Measurements from ENCODE around the gene C4orf51.

C4orf51 gene

DNA sequence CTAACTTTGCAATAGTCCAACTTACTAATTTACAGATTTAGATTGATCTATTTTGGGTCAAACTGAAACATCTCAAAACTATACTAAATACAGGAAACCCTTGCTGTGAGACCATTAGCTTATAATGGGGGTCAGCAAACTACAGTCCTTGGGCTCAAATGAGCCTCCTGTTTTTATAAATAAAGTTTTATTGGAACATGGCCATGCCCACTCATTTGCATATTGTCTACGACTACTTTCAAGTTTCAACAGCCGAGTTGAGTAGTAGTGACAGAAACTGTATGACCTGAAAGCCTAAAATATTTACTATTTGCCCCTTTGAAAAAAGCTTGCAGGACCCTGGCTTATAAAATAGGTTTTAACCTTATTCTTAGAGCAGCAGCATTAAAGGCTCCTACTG lies 92.4 kb downstream of the C4orf51 start:
- Histone ChIP-seq H3K27me3 (ENCODE audit: insufficient read depth, poor library complexity, severe bottlenecking) (no peaks in the 10 kb centered on the region), H3K27ac (replicated peaks) (no peak overlapping the region), H3K4me3 (replicated peaks; ENCODE audit: insufficient read depth, low read length) (no peak overlapping the region)
- no peak for DNase-seq (ENCODE audit: low read depth in 1 of 2, low spot score in 1 of 2)
- TF ChIP-seq POLR2AphosphoS5 (IDR thresholded peaks at IDR 0.05; ENCODE audit: low read depth) (no peak), SPI1 (IDR thresholded peaks at IDR 0.05; ENCODE audit: borderline replicate concordance, low read depth) (no peak), GABPA (IDR thresholded peaks at IDR 0.05; ENCODE audit: low read depth) (no peak), CTCF (IDR thresholded peaks at IDR 0.05; ENCODE audit: insufficient read depth, low read length) (no peak)
- TF ChIP-seq, protein P1, sequence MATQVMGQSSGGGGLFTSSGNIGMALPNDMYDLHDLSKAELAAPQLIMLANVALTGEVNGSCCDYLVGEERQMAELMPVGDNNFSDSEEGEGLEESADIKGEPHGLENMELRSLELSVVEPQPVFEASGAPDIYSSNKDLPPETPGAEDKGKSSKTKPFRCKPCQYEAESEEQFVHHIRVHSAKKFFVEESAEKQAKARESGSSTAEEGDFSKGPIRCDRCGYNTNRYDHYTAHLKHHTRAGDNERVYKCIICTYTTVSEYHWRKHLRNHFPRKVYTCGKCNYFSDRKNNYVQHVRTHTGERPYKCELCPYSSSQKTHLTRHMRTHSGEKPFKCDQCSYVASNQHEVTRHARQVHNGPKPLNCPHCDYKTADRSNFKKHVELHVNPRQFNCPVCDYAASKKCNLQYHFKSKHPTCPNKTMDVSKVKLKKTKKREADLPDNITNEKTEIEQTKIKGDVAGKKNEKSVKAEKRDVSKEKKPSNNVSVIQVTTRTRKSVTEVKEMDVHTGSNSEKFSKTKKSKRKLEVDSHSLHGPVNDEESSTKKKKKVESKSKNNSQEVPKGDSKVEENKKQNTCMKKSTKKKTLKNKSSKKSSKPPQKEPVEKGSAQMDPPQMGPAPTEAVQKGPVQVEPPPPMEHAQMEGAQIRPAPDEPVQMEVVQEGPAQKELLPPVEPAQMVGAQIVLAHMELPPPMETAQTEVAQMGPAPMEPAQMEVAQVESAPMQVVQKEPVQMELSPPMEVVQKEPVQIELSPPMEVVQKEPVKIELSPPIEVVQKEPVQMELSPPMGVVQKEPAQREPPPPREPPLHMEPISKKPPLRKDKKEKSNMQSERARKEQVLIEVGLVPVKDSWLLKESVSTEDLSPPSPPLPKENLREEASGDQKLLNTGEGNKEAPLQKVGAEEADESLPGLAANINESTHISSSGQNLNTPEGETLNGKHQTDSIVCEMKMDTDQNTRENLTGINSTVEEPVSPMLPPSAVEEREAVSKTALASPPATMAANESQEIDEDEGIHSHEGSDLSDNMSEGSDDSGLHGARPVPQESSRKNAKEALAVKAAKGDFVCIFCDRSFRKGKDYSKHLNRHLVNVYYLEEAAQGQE (IDR thresholded peaks at IDR 0.05; ENCODE audit: insufficient replicate concordance, low read depth), result no peak

- DNase-seq (ENCODE audit: low read depth in 1 of 2, low spot score in 1 of 2), result no peak
- H3K27me3 ChIP-seq (ENCODE audit: insufficient read depth, poor library complexity, severe bottlenecking), result no peaks in the 10 kb centered on the region
- H3K4me3 ChIP-seq (replicated peaks; ENCODE audit: insufficient read depth, low read length), result no peak overlapping the region
- TF ChIP-seq POLR2AphosphoS5 (IDR thresholded peaks at IDR 0.05; ENCODE audit: low read depth) (no peak), GABPA (IDR thresholded peaks at IDR 0.05; ENCODE audit: low read depth) (no peak), CTCF (IDR thresholded peaks at IDR 0.05; ENCODE audit: insufficient read depth, low read length) (no peak), SPI1 (IDR thresholded peaks at IDR 0.05; ENCODE audit: borderline replicate concordance, low read depth) (no peak)
- TF ChIP-seq, protein P1 (IDR thresholded peaks at IDR 0.05; ENCODE audit: insufficient replicate concordance, low read depth), result no peak
- no peak overlapping the region for H3K27ac ChIP-seq (replicated peaks)
Measured at GRCh38 chr4:145773581-145774234, 93.8 kb downstream of the C4orf51 start.

DNA sequence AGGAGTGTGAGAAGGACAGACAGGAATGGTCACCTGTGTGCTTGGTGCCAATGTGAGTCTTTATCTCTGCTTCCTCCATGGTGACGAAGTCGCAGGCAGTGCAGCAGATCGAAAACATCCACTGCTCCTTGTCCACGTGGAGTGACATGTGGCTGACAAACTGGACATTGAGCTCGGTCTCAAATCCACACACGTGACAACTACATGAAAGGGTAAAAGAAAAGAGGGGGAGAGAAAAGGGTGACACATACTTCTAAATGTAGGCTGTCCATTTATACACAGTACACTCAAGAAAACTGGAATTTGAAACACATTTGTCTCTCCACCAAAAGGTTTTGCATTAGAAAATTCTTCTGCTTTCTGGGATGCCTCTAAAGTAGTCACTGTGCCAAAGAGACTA lies 94.5 kb downstream of the C4orf51 start:
- no peak for TF ChIP-seq GABPA (IDR thresholded peaks at IDR 0.05; ENCODE audit: low read depth)
- TF ChIP-seq, protein P1 (IDR thresholded peaks at IDR 0.05; ENCODE audit: insufficient replicate concordance, low read depth), result no peak
- H3K27ac ChIP-seq (replicated peaks), result no peak overlapping the region
- no peak overlapping the region for H3K4me3 ChIP-seq (replicated peaks; ENCODE audit: insufficient read depth, low read length)
- no peak for DNase-seq (ENCODE audit: low read depth in 1 of 2, low spot score in 1 of 2)
- no peaks in the 10 kb centered on the region for H3K27me3 ChIP-seq (ENCODE audit: insufficient read depth, poor library complexity, severe bottlenecking)
